ENCODE data around the gene IMMP2L.

IMMP2L gene

GRCh38 chr7:111012149-111012548 is 550.1 kb downstream of the IMMP2L start:
- DNase-seq = no peak

GRCh38 chr7:111011520-111011919 is 550.8 kb downstream of the IMMP2L start:
- no peak for DNase-seq

GRCh38 chr7:111010798-111011197 is 551.5 kb downstream of the IMMP2L start:
- no peak for DNase-seq

GRCh38 chr7:111009526-111010040 is 552.7 kb downstream of the IMMP2L start:
- DNase-seq = no peak

- DNase-seq = no peak
Observed at GRCh38 chr7:111006691-111007090, 555.6 kb downstream of the IMMP2L start.

- no peak for DNase-seq
Observed at GRCh38 chr7:111006040-111006439, 556.3 kb downstream of the IMMP2L start.

GRCh38 chr7:111005445-111005844 is 556.8 kb downstream of the IMMP2L start:
- DNase-seq = no peak

GRCh38 chr7:111004310-111004901 is 557.9 kb downstream of the IMMP2L start:
- DNase-seq = no peak

- DNase-seq = no peak
Observed at GRCh38 chr7:111003883-111004282, 558.4 kb downstream of the IMMP2L start.

GRCh38 chr7:110994028-110994967 is 568.0 kb downstream of the IMMP2L start:
- DNase-seq = no peak

- DNase-seq = no peak
Observed at GRCh38 chr7:110988890-110989501, 573.3 kb downstream of the IMMP2L start.

- no peak for DNase-seq
Observed at GRCh38 chr7:110988348-110988747, 573.9 kb downstream of the IMMP2L start.

- no peak for DNase-seq
Observed at GRCh38 chr7:110987127-110987693, 575.1 kb downstream of the IMMP2L start.

GRCh38 chr7:110983822-110984456 is 578.4 kb downstream of the IMMP2L start:
- no peak for DNase-seq

GRCh38 chr7:110977127-110977737 is 585.1 kb downstream of the IMMP2L start:
- no peak for DNase-seq

- DNase-seq = no peak
Observed at GRCh38 chr7:110975486-110975885, 586.8 kb downstream of the IMMP2L start.

GRCh38 chr7:110974441-110974840 is 587.9 kb downstream of the IMMP2L start:
- no peak for DNase-seq

GRCh38 chr7:110973196-110973990 is 588.9 kb downstream of the IMMP2L start:
- no peak for DNase-seq

- no peak for DNase-seq
Observed at GRCh38 chr7:110964775-110965174, 597.5 kb downstream of the IMMP2L start.

GRCh38 chr7:110962826-110963225 is 599.5 kb downstream of the IMMP2L start:
- no peak for DNase-seq

- DNase-seq = no peak
Observed at GRCh38 chr7:110962374-110962773, 599.9 kb downstream of the IMMP2L start.
